Measurements from ENCODE around the gene OGFOD3. TPM values are rescaled to one million over a fixed set of nuclear protein-coding genes. Genes with fewer than 3 reads are reported as not detected.
A peak's percentile ranks its signal among the peaks of the same experiment; 100 is the strongest.
"Not testable (repeated sequence)": the region's sequence is repeated elsewhere in the genome, so short reads cannot be mapped to it uniquely, and the experiment has no call there.

OGFOD3 gene
- polyA plus RNA-seq, 2 of the 4 experiments (the other 2 are of a cell fraction): 15.2 to 19.8 TPM

DNA sequence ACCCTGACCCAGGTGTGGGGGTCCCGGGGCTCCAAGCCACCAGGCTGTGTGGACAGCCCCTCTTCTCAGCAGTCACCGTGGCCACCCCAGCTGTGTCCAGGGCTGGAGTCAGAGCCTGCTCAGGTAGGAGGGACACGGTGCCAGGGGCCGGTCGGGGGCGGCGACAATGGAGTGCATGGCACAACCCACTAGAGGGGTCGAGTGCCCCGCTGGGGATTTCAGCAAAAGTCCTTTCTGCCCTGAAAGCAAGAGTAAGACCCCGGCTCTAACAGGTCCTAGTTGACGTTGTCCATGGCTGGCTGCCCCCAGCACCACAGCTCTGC lies 35.5 kb downstream of the OGFOD3 start (continued):
- TF ChIP-seq MYC (IDR thresholded peaks at IDR 0.05; ENCODE audit: borderline replicate concordance, low read length) (no peak), POLR2AphosphoS2 (conservative IDR thresholded peaks at IDR 0.05; ENCODE audit: low read length) (no peak), TP53 (CRISPR knock-in tag; IDR thresholded peaks at IDR 0.05) (no peak), ESRRA (IDR thresholded peaks at IDR 0.05; ENCODE audit: borderline replicate concordance, low read length) (no peak)
- TF ChIP-seq, protein P1, sequence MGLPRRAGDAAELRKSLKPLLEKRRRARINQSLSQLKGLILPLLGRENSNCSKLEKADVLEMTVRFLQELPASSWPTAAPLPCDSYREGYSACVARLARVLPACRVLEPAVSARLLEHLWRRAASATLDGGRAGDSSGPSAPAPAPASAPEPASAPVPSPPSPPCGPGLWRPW (IDR thresholded peaks at IDR 0.05): no peak

DNA sequence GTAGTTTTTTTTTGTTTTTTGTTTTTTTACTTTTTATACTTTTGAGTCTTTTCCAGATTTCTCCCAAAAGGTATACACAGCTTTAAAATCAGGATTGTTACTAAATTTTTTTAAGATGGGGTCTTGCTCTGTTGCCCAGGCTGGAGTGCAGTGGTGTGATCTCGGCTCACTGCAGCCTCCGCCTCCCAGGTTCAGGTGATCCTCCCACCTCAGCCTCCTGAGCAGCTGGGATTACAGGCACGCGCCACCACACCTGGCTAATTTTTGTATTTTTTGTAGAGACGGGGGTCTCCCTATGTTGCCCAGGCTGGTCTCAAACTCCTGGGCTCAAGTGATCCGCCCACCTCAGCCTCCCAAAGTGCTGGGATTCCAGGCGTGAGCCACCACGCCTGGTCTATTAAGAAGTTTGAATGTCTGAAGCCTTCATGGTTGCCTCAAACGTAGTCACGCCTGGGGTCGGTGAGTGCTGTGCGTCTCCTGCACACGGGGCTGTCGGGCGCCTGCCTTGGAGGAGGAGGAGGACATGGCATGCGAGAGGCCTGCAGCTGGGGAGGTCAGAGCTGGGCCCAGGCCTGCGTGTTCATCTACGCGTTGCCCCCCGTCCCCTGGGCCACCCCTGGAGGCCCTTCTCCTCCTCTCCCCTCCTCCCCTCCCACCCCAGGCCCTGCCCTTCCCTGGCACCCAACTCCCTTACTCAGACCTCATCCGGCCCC lies 36.0 kb downstream of the OGFOD3 start:
- 84% methylated on average over 19 of the region's 21 CpGs for WGBS (ENCODE audit: missing lambda C conversion rate)
- CTCF ChIA-PET: interaction anchor here (0.8 to 3.3 kb wide), 5 partner anchors 10 to 146 kb away, joined by 3 to 8 read pairs (median 3); no protein-coding TSS in a partner anchor
- ATAC-seq; DNase-seq (ENCODE audit: low read depth in 1 of 2, low spot score in 1 of 2); H3K9me3 ChIP-seq; POLR2A ChIA-PET; H3K4me2 ChIP-seq; H3K27ac ChIP-seq; FAIRE-seq; H3K4me3 ChIP-seq: not testable (repeated sequence)
- peaks cover 29% of the 10 kb centered on the region for H3K4me1 ChIP-seq

DNA sequence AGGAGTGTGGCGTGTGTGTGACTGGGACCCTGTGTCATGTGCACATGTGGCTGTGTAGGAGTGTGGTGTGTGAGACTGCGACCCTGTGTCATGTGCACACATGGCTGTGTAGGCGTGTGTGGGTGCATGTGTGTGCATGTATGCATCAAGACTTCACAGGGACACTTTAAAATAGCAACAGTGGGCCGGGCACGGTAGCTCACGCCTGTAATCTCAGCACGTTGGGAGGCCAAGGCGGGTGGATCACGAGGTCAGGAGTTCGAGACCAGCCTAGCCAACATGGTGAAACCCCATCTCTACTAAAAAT lies 36.7 kb downstream of the OGFOD3 start:
- 72% methylated on average over 10 of the region's 10 CpGs for WGBS (ENCODE audit: missing lambda C conversion rate)
- POLR2A ChIA-PET; ATAC-seq; FAIRE-seq; DNase-seq (ENCODE audit: low read depth in 1 of 2, low spot score in 1 of 2); H3K27ac ChIP-seq; H3K9me3 ChIP-seq; H3K4me3 ChIP-seq: not testable (repeated sequence)
- Histone ChIP-seq H3K4me2 (peak overlapping the region; percentile 63; the same call in 1 of the 3 replicates), H3K4me1 (peaks cover 29% of the 10 kb centered on the region)
- CTCF ChIA-PET: interaction anchor here (0.8 to 1.9 kb wide), 4 partner anchors 11 to 145 kb away, joined by 3 to 6 read pairs (median 3); no protein-coding TSS in a partner anchor

DNA sequence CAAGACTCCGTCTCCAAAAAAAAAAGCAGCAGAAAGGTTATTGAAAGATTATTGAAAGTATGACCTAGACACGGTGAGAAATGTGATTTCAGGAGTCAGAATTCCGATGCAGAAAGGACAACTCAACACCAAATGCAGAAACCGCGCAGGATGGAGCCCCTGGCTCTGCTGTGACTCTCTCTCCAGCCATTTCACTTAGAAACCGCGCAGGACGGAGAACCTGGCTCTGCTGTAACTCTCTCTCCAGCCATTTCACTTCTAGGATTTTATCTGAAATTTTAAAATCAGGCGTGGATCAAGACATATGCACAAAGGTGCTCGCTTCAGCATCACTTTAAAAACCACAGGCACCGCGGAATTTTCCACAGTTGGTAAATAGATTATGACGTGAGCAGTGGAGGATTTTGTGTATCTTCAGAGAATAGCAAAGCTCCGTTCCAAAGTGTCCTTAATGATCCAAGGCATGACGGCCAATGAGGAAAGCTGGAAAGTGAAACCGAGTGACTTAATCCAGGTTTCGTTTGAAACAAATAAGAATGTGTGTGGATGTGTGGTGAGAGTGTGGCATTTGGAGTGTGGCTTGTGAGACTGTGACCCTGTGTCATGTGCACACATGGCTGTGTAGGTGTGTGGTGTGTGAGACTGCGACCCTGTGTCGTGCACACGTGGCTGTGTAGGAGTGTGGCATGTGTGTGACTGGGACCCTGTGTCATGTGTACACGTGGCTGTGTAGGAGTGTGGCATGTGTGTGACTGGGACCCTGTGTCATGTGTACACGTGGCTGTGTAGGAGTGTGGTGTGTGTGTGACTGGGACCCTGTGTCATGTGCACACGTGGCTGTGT lies 37.3 kb downstream of the OGFOD3 start:
- WGBS (ENCODE audit: missing lambda C conversion rate): 40% methylated on average over 23 of the region's 23 CpGs
- no peak for ATAC-seq
- peak; percentile 77 for FAIRE-seq
- H3K27ac ChIP-seq: peak overlapping the region in 1 of 2 experiments; percentile 3; a peak in 1 of 6 replicates
- peak overlapping the region; percentile 63 for H3K4me2 ChIP-seq
- no peak overlapping the region for H3K4me3 ChIP-seq
- H3K4me1 ChIP-seq: peaks cover 24% of the 10 kb centered on the region
- TF ChIP-seq, protein P1 (IDR thresholded peaks at IDR 0.05): no peak
- TF ChIP-seq, protein P2, sequence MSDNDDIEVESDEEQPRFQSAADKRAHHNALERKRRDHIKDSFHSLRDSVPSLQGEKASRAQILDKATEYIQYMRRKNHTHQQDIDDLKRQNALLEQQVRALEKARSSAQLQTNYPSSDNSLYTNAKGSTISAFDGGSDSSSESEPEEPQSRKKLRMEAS (IDR thresholded peaks at IDR 0.05): 0 out of 2 replicates have a peak, but pooled peaks have one; percentile 21
- no peak for DNase-seq (ENCODE audit: low read depth in 1 of 2, low spot score in 1 of 2)
- ChIA-PET POLR2A (no interaction called here), CTCF (interaction anchor here (1.1 to 1.9 kb wide), 4 partner anchors 8 to 30 kb away, joined by 3 to 6 read pairs (median 6); no protein-coding TSS in a partner anchor)
- no peaks in the 10 kb centered on the region for H3K9me3 ChIP-seq

DNA sequence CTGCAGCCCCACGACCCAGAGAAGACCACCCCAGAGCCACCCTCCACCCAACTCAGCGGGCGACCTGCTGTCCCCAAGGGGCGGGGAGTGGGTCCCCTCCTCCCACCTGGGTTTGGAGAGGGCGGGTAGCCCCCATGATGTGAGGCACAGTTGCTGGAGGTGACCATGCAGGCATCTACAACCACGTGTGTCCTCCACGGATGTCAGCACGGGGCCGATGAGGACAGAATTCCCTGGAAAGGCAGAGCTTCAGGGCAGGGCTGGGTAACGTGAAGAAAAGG lies 39.7 kb downstream of the OGFOD3 start:
- TF ChIP-seq RFX5 (IDR thresholded peaks at IDR 0.05): no peak
- TF ChIP-seq RAD21 (conservative IDR thresholded peaks at IDR 0.05 in 1 of 2, IDR thresholded peaks at IDR 0.05 in 1 of 2): no peak
- TF ChIP-seq, protein P3, sequence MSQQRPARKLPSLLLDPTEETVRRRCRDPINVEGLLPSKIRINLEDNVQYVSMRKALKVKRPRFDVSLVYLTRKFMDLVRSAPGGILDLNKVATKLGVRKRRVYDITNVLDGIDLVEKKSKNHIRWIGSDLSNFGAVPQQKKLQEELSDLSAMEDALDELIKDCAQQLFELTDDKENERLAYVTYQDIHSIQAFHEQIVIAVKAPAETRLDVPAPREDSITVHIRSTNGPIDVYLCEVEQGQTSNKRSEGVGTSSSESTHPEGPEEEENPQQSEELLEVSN (IDR thresholded peaks at IDR 0.05; ENCODE audit: borderline replicate concordance, low read depth): no peak
- no peak for TF ChIP-seq MAZ (IDR thresholded peaks at IDR 0.05; ENCODE audit: borderline replicate concordance, low read depth, low read length)
- TF ChIP-seq FOXS1 (CRISPR knock-in tag; IDR thresholded peaks at IDR 0.05): no peak
- TF ChIP-seq RARB (CRISPR knock-in tag; IDR thresholded peaks at IDR 0.05): no peak
- TF ChIP-seq RCOR1 (IDR thresholded peaks at IDR 0.05; ENCODE audit: low read depth, low read length): no peak
- TF ChIP-seq MYC (IDR thresholded peaks at IDR 0.05; ENCODE audit: borderline replicate concordance, low read length): no peak
- TF ChIP-seq, protein P4, sequence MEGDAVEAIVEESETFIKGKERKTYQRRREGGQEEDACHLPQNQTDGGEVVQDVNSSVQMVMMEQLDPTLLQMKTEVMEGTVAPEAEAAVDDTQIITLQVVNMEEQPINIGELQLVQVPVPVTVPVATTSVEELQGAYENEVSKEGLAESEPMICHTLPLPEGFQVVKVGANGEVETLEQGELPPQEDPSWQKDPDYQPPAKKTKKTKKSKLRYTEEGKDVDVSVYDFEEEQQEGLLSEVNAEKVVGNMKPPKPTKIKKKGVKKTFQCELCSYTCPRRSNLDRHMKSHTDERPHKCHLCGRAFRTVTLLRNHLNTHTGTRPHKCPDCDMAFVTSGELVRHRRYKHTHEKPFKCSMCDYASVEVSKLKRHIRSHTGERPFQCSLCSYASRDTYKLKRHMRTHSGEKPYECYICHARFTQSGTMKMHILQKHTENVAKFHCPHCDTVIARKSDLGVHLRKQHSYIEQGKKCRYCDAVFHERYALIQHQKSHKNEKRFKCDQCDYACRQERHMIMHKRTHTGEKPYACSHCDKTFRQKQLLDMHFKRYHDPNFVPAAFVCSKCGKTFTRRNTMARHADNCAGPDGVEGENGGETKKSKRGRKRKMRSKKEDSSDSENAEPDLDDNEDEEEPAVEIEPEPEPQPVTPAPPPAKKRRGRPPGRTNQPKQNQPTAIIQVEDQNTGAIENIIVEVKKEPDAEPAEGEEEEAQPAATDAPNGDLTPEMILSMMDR (IDR thresholded peaks at IDR 0.05): no peak
- no peak for TF ChIP-seq NFE2L2 (conservative IDR thresholded peaks at IDR 0.05; ENCODE audit: low read length)
- TF ChIP-seq CBX2 (IDR thresholded peaks at IDR 0.05; ENCODE audit: borderline replicate concordance, low read depth): no peak
- TF ChIP-seq ZSCAN20 (CRISPR knock-in tag; IDR thresholded peaks at IDR 0.05): no peak
- TF ChIP-seq, protein P2 (IDR thresholded peaks at IDR 0.05): no peak
- no peak for TF ChIP-seq PHF8 (IDR thresholded peaks at IDR 0.05; ENCODE audit: borderline replicate concordance, low read depth)
- ChIA-PET CTCF (interaction anchor here (1.2 to 1.6 kb wide), 4 partner anchors 12 to 173 kb away, joined by 4 to 10 read pairs (median 5); no protein-coding TSS in a partner anchor), POLR2A (no interaction called here)
- H3K4me2 ChIP-seq: no peak overlapping the region
- H3K9me3 ChIP-seq: no peaks in the 10 kb centered on the region
- FAIRE-seq: no peak
- H3K4me3 ChIP-seq: no peak overlapping the region
- no peak for ATAC-seq
- H3K27ac ChIP-seq: no peak overlapping the region
- no peak for DNase-seq (ENCODE audit: low read depth in 1 of 2, low spot score in 1 of 2)
- 29% methylated on average over 10 of the region's 10 CpGs for WGBS (ENCODE audit: missing lambda C conversion rate)
- H3K4me1 ChIP-seq: peaks cover 5% of the 10 kb centered on the region; the same call in 1 of the 3 replicates
